ENCODE data around the gene LGI2. TPM values are rescaled to one million over a fixed set of nuclear protein-coding genes. Genes with fewer than 3 reads are reported as not detected.

The LGI2 gene
- total RNA-seq, 1 donor from 2014 or later = 1.7 TPM

DNA sequence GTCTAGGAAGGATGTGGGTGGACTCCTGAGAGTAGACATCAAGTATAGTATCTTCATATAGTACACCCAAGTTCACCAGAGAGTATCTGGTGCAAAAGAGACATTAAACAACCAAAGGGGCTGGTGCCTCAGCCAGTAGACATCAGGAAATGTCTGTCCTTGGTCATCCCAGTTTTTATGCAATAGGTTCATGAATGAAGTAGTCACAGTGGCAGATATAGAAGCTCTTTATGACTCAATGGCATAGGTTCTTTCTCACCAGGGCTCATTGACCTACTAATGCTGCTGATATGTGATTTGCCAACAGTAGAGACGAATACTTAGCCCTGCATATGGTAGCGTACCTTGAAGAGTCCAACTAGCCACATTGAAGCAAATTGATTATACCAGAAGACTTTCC is 72.9 kb downstream of the LGI2 start:
- DNase-seq = no peak

DNA sequence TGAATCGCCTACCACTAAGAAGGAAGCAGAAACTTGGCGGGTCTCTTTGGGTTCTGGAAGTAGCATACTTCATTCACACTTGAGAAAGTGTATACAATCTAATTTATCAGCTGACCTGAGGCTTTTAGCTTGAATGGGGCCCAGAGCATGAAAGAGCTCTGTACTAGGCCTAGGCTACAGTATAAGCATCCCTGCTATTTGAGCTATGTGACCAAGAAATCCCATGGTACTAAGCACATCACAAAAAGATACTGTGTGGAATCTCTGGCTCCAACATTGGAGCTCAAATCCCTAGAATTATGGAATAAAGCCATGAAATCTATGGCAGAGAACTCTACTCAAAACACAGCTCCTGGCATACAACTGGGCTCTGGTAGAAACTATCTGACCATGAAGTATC is 74.0 kb downstream of the LGI2 start:
- DNase-seq = no peak

DNA sequence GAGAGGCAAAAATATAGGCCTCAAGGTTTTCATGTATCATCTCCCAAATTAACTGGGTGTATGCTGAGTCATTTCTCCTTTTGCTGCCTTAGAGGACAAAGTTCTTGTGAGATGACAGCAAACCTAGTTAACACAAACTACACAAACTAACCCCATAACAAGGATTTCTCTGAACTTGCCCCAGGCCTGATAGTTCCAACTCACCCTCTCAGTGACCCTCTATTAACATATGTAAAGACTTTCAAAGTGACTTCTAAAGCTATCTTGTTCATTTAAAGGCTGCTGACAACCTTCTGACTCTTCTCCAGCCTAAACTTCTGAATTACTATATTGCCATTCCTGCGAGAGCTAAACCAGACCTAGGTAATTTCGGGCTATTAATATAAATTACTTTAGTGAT is 74.7 kb downstream of the LGI2 start:
- no peak for DNase-seq

DNA sequence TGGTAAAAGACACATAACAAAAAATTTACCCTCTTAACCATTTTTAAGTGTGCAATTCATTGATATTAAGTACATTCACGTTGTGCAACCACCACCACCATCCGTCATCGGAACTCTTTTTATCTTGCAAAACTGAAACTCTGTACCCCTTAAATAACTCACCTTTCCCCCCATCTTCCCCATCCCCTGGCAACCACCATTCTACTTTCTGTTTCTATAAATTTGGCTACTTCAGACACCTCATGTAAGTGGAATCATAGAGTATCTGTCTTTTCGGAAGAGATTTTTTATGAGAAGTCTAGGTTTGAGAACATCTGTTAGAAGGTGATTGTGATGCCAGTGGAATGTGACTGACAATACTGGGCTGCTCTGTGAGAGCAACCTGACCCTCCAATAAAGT is 78.1 kb downstream of the LGI2 start:
- DNase-seq = no peak

DNA sequence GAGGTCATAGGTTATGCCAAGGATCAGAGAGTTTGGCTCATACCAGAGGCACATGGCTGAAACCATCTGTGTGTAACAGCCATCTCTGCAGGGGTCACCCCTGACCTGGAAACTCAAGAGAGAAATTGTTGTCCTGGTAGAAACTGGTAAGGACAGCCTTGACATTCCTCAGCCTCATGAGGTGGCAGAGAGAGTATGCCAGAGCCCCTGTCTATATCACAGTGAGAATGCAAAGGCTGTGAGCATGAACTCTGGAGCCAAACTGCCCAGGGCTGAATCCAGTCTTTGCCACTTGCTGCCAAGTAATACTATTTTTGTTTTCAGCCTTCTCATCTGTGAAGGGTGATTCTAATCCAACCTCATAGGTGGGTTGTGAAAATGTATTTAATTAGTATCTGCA is 80.8 kb downstream of the LGI2 start:
- DNase-seq = no peak

Other genes with a start within 250 kb of the LGI2 start
- gene SOD3, start 235.4 kb downstream of the LGI2 start, total RNA-seq = not detected
- gene CCDC149, start 117.9 kb downstream of the LGI2 start, total RNA-seq = 20.9 TPM
- gene SEPSECS, start 129.5 kb upstream of the LGI2 start, total RNA-seq = 14.8 TPM
- 8.7 TPM for gene PI4K2B, start 203.1 kb upstream of the LGI2 start, total RNA-seq

All from occipital lobe (tissue), 2 donors.